Ishikawa (cell line): Measurements from ENCODE around the gene SDK1.

Experiments used
- CEBPB ChIP-seq: IDR thresholded peaks from 2 replicates; pipeline ENCODE4 v1.6.1; 2012
- CREB1 ChIP-seq: IDR thresholded peaks from 2 replicates; pipeline ENCODE4 v1.6.1; 2012; ENCODE audit warnings: low read depth
- EGR1 ChIP-seq: IDR thresholded peaks from 2 replicates; pipeline ENCODE4 v1.6.1; 2012
- EP300 ChIP-seq: IDR thresholded peaks from 2 replicates; pipeline ENCODE4 v1.6.1; 2012; ENCODE audit warnings: borderline replicate concordance
- FOXM1 ChIP-seq: IDR thresholded peaks from 2 replicates; pipeline ENCODE4 v1.6.1; 2012; ENCODE audit warnings: low read depth, borderline replicate concordance
- NFIC ChIP-seq: IDR thresholded peaks from 2 replicates; pipeline ENCODE4 v1.6.1; 2012
- RAD21 ChIP-seq: IDR thresholded peaks from 2 replicates; pipeline ENCODE4 v1.6.1; 2012; ENCODE audit warnings: low read depth
- TAF1 ChIP-seq: IDR thresholded peaks from 2 replicates; pipeline ENCODE4 v1.6.1; 2012; ENCODE audit warnings: low read depth, mild to moderate bottlenecking
- TCF12 ChIP-seq: IDR thresholded peaks from 2 replicates; pipeline ENCODE4 v1.6.1; 2012; ENCODE audit warnings: low read depth
- TEAD4 ChIP-seq: IDR thresholded peaks from 2 replicates; pipeline ENCODE4 v1.6.1; 2012
- USF1 ChIP-seq: IDR thresholded peaks from 2 replicates; pipeline ENCODE4 v1.6.1; 2012
- YY1 ChIP-seq: IDR thresholded peaks from 2 replicates; pipeline ENCODE4 v1.6.1; 2012; ENCODE audit warnings: low read depth
- TF ChIP-seq, protein P1 (sequence below): IDR thresholded peaks from 2 replicates; pipeline ENCODE4 v1.6.1; 2012
- TF ChIP-seq, protein P2 (sequence below): IDR thresholded peaks from 2 replicates; pipeline ENCODE4 v1.6.1; 2012; ENCODE audit warnings: low read depth, mild to moderate bottlenecking

- TF ChIP-seq TAF1 (no peak), CEBPB (no peak), TEAD4 (no peak), YY1 (no peak), CREB1 (no peak), FOXM1 (no peak), EGR1 (no peak), RAD21 (no peak), TCF12 (no peak), NFIC (no peak), USF1 (no peak), EP300 (no peak)
- TF ChIP-seq, protein P1, sequence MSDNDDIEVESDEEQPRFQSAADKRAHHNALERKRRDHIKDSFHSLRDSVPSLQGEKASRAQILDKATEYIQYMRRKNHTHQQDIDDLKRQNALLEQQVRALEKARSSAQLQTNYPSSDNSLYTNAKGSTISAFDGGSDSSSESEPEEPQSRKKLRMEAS: no peak
- TF ChIP-seq, protein P2, sequence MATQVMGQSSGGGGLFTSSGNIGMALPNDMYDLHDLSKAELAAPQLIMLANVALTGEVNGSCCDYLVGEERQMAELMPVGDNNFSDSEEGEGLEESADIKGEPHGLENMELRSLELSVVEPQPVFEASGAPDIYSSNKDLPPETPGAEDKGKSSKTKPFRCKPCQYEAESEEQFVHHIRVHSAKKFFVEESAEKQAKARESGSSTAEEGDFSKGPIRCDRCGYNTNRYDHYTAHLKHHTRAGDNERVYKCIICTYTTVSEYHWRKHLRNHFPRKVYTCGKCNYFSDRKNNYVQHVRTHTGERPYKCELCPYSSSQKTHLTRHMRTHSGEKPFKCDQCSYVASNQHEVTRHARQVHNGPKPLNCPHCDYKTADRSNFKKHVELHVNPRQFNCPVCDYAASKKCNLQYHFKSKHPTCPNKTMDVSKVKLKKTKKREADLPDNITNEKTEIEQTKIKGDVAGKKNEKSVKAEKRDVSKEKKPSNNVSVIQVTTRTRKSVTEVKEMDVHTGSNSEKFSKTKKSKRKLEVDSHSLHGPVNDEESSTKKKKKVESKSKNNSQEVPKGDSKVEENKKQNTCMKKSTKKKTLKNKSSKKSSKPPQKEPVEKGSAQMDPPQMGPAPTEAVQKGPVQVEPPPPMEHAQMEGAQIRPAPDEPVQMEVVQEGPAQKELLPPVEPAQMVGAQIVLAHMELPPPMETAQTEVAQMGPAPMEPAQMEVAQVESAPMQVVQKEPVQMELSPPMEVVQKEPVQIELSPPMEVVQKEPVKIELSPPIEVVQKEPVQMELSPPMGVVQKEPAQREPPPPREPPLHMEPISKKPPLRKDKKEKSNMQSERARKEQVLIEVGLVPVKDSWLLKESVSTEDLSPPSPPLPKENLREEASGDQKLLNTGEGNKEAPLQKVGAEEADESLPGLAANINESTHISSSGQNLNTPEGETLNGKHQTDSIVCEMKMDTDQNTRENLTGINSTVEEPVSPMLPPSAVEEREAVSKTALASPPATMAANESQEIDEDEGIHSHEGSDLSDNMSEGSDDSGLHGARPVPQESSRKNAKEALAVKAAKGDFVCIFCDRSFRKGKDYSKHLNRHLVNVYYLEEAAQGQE: no peak
Observed at GRCh38 chr7:4000934-4001333, 699.9 kb downstream of the SDK1 start.
